ENCODE measurements around the gene IZUMO1.
A peak's percentile ranks its signal among the peaks of the same experiment; 100 is the strongest.
"Not testable (repeated sequence)": the region's sequence is repeated elsewhere in the genome, so short reads cannot be mapped to it uniquely, and the experiment has no call there.

The IZUMO1 gene

DNA sequence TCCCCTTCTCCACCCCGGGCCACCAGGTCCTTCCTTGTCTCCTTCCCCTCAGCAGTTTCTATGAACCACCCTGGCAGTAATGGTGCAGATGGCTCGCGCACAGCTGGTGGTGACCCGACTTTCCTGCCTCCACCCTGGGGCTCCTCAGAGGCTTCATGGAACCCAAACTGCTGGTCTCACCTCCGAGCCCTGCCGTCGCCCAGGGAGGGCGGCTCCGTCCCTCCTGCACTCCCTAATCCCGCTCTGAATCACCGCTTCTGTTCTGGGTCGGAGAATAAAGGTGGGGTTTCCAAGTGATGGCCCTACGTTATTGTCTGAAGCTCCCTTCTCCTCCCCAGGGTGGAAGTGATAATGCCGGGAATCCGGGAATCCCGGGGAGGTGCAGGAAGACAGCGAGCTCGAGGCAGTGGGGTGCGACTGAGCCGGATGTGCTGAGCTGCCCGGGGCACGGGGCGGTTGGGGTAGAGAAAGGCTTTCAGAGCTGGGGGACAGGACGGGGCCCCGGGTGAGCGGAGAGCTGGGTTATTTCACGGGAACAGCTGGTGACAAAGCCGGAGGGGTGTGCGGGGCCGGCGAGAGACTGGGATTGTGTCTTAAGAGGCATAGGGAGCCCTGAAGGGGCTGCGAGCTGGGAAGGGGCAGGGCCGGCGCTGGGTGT is 50.2 kb downstream of the IZUMO1 start:
- Mint-ChIP-seq H3K4me1 (peaks cover 8% of the 10 kb centered on the region), H3K4me3 (peak overlapping the region; percentile 53), H3K9me3 (no peaks in the 10 kb centered on the region), H3K27me3 (peaks cover 12% of the 10 kb centered on the region), H3K36me3 (peaks cover 2% of the 10 kb centered on the region), H3K27ac (no peak overlapping the region)
- no peak for DNase-seq (ENCODE audit: low spot score in 2 of 2)
- ATAC-seq (ENCODE audit: low read depth) = peak; percentile 43

DNA sequence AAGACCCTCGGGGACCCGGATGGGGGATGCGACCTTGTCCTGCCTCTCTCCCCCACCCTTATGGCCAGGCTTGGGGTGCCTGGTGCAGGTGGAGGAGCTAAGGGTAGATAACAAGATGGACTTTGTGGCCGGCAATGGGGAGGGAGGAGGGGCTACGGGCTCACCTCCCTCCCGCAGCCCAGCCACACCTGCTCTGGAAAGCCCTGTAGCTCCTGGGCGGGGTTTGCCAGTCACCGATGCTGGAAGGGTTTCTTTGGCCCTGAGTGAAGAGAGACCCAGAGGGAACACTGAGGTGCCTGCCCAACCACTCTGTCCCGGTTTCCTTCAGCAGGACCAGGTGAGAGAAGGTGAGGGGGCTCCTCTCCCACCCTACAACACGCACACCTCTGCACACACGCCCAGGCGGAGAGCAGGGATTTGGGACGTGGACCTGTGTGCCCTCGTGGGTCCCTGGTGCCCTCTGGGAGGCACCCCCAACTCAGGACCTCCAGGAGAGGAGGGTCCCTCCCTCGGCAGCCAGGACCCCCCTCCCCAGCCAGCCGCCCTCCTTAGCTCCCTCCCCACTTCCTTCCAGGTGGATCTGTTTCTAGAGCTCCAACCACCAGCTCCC is 50.9 kb downstream of the IZUMO1 start, which contains the start of gene FUT2:
Gene FUT2, plus strand, starts transcription at position 229 of the 610 bp plus-strand sequence. CDS start 6,986 bp downstream, outside the sequence.
- DNase-seq (ENCODE audit: low spot score in 2 of 2) = no peak
- ATAC-seq (ENCODE audit: low read depth) = no peak
- peaks cover 8% of the 10 kb centered on the region for H3K4me1 Mint-ChIP-seq
- H3K27ac Mint-ChIP-seq = no peak within 1 kb of the TSS
- peak within 1 kb of the TSS; percentile 53 for H3K4me3 Mint-ChIP-seq
- no peaks in the 10 kb centered on the region for H3K9me3 Mint-ChIP-seq
- peaks cover 2% of the 10 kb centered on the region for H3K36me3 Mint-ChIP-seq
- H3K27me3 Mint-ChIP-seq = peaks cover 12% of the 10 kb centered on the region

DNA sequence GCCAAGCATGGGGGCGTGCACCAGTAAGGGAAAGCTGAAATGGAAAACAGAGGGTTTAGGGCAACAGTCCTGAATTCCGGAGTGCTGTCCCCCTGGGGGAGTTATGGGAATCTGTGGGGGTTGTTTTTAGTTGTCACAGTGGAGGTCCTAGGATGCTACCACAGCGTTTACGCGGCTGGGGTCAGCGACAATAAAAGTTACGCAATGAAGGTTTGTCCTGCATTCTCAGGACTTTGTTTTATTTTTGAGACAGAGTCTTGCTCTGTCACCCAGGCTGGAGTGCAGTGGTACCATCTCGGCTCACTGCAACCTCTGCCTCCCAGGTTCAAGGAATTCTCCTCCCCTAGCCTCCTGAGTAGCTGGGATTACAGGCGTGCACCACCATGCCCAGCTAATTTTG is 53.1 kb downstream of the IZUMO1 start:
- not testable (repeated sequence) for H3K4me1 Mint-ChIP-seq; H3K4me3 Mint-ChIP-seq; H3K27ac Mint-ChIP-seq; H3K9me3 Mint-ChIP-seq; ATAC-seq (ENCODE audit: low read depth); H3K27me3 Mint-ChIP-seq; DNase-seq (ENCODE audit: low spot score in 2 of 2); H3K36me3 Mint-ChIP-seq

Measured in memory B cell (primary cell).